GM18951 (cell line): Measurements from ENCODE around the gene SMIM45.

Experiments used
- POLR2A ChIP-seq: IDR thresholded peaks from 4 replicates; pipeline ENCODE4 v1.6.1; 2011; ENCODE audit warnings: mild to moderate bottlenecking; ENCODE audit not compliant: insufficient read length, insufficient read depth; ENCODE audit errors: extremely low read depth
- in situ Hi-C: fragments of 300-500 bp; cut with MboI; formaldehyde crosslinking; loops from one replicate; pipeline ENCODE4 v1.12.0; 2022; ENCODE audit warnings: low sequenced_read_pairs, mixed read lengths, inconsistent platforms; ENCODE audit not compliant: unreplicated experiment

Gene SMIM45

DNA sequence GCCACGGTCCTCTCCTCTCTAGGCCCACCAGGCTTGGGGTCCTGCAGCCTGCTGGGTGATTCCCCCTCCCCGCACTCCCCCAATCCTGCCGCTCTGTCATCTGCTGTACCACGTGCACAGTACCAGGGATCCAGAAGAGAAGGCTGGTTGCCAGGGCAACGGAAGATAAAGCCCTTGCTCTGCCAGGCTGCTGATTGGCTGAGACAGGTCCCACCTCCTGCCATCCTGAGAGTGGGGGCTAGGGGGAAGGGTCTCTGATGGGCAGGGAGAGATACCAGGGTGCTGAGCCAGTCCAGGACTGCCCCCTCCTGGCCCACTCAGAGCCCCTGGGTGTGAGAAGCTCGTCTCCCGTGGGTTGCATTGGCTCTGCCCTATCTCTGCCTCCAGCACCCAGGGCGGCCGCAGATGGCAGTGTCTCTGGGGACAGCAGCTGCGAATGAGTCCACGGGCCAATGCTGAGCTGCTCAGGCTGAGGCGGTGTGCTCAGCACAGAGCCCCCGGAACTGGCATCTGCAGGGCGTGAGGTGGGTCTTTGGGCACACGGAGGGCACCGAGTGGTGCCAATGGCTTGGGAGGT, at the start of gene SMIM45:
Gene SMIM45, plus strand, starts transcription at position 253 of the 577 bp plus-strand sequence.
- in situ Hi-C loops: loop anchor here (25.0 kb wide), 1 partner anchor 135 kb away; the partner anchor contains the start of genes NDUFA6 and SMDT1

GRCh38 chr22:41902932-41903421, 49.0 kb upstream of the SMIM45 start:
- in situ Hi-C loops: no loop called here
- no peak for TF ChIP-seq POLR2A

More for the DNA sequence above, at the start of gene SMIM45:
- no peak for TF ChIP-seq POLR2A

GRCh38 chr22:41904450-41905410, 47.2 kb upstream of the SMIM45 start:
- in situ Hi-C loops: no loop called here
- no peak for TF ChIP-seq POLR2A

DNA sequence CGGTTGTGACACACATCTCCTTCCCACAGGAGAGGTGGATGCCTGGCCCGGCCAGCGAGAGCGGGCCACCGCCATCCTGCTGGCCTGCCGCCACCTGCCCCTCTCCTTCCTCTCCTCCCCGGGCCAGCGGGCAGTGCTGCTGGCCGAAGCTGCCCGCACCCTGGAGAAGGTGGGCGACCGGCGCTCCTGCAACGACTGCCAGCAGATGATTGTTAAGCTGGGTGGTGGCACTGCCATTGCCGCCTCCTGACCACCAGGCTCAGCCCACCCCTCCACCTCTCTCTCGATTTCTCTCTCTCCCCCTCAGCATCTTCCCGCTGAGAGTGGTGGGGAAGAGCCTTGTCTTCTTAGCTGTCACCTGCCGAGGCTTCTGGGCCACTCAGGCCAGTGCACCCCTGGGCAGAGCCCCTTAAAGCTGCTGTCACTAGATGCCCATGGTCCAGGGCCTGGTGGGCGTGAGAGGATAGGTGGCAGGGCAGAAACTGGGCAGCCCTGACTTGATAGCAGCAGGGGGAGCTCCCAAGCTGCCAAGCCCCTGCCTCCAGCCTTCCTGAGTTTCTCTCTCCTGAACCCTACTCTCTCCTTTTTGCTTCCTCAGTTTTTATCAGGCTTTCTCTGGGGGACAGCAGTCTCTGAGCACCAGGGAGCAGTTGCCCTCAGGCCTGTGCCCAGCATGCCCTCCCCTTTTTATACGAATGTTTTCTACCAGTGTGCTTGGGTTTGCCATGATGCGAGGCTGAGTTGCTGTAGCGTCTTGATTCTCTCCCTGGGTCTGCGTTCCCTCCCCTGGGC, 46.3 kb upstream of the SMIM45 start:
- peak; percentile 29 for TF ChIP-seq POLR2A
- in situ Hi-C loops: no loop called here

DNA sequence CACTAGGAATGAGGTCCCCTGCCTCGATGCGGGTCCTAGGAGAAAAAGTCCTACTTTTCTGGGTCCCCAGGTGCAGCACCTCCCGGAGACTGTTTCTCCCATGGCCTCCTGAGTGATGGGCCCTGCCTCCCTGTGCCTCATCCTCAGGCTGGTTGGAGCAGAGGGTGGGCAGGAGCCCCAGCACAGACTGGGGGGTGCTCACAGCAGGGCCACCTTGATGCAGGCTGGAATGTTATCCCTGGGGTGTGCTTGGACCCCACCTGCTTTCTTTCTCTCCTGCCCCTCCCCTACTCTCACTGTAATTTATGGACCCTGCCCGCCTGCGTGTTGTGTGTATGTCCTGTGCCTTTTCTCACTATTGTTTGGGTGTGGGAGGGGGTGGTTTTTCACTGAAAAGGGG, 45.1 kb upstream of the SMIM45 start:
- in situ Hi-C loops: no loop called here
- TF ChIP-seq POLR2A: no peak

DNA sequence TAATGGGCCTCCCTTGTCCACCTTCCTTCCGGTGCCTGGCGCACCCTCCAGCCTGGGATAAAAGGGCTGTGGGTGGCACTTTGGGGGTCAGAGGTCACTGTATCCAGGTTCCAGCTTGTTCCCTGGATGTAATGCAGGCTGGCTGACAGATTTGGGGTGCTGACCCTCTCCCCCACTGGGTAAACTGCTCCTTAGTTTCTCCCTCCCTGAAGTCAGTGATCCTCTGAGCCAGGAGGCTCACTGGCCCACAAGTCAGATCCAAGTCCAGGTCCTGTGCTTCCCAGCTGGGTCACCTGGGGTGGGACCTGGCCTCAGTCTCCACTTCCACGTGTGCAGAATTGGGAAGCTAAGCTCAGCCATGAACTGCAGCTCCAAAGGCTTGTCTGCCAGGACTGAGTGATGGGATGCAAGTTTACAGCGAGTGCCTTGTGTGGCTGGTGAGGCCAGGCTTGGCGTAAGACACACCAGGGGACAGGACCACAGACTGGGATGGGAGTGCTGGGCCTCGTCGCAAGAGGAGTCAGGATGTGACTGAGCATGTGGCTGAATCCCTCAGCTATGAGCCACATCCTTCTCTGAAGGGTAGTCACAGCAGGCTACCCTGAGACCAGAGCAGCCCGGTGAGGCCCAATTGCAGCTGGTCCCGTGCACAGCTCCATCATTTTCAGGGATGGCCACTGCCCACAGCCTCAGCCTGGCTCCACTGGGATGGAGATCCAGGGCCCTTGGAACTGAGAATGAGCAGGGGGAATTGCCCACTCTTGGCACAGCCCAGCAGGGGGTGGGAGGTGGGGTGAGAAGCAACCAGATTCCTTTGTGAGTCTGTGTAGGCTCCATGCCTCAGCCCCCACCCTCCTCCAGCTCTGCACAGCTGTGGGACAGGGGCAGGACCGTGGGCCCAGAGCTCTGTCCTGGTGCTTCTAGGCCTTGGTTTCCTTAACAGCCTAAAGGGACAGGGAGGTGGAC, 44.2 kb upstream of the SMIM45 start:
- in situ Hi-C loops: no loop called here
- peak; percentile 29 for TF ChIP-seq POLR2A

- in situ Hi-C loops: no loop called here
- TF ChIP-seq POLR2A: no peak
These were observed 43.3 kb upstream of the SMIM45 start for GRCh38 chr22:41908411-41909309.

DNA sequence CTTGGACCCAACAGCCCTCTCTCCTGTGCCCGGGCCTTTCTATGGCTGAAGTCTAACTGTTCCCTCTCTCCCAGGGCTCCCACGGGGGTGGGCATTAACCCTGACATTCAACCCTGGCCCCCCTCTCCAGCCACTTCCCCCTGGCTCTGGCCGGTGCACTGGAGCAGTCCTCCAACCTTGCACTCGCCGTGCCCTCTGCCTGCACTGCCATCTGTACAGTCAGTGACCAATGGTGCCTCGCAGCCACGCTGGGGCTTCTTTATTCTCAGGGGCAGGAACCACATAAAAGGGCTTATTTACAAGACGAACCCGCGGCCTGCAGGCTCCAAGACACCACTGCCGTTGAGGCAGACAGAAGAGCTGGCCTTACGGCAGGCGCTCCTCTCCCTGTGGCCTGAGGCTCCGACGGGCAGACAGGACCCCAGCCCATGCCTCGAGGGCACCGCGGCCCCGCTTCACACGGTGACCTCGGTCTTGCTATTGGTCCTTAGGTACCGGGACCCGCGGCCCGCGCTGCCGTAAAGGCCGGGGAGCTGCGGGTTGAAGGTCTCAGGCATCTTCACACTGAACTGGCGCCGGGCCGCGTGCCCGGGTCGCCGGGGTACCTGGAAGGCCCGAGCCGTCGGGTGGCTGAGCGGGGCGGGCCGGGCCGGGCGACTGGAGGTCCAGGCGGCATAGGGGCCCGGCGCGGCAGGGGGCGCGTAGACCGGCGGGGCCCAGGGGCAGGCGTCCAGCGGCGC, 42.5 kb upstream of the SMIM45 start:
- in situ Hi-C loops: no loop called here
- TF ChIP-seq POLR2A: peak; percentile 23

- in situ Hi-C loops: no loop called here
- TF ChIP-seq POLR2A: no peak
These were observed 41.6 kb upstream of the SMIM45 start for GRCh38 chr22:41910050-41911000.

GRCh38 chr22:41911001-41911611, 40.8 kb upstream of the SMIM45 start:
- TF ChIP-seq POLR2A: no peak
- in situ Hi-C loops: no loop called here
